HCT116 (cell line): ENCODE data around the gene SIL1. TPM values are rescaled to one million over a fixed set of nuclear protein-coding genes. Genes with fewer than 3 reads are reported as not detected.

Experiments used
- ATAC-seq: fragments of 200-7000 bp; cut with Tn5 transposase; 2 replicates; pipeline ENCODE4 v1.9.1; 2020; ENCODE audit warnings: mild to moderate bottlenecking, moderate library complexity
- BruUV-seq: library from RNA; stranded (reverse); fragments of 400-500 nt; replicated peaks from 2 replicates; lab custom pipeline; 2021; lab: Mats Ljungman, UMichigan
- CTCF ChIA-PET: fragments of 300-600 bp; sonication (Branson Sonifier 250); formaldehyde crosslinking; loops from one replicate; lab custom pipeline; 2021; ENCODE audit warnings: antibody characterized with exemption; lab: Charles Lee
- POLR2A ChIA-PET: fragments of 300-600, 350-600 bp; sonication (Branson Sonifier 250); formaldehyde crosslinking; loops from one replicate; lab custom pipeline; 2021; ENCODE audit warnings: antibody characterized with exemption; lab: Charles Lee
- RAD21 ChIA-PET, 2 experiments: fragments of 300-600 bp; sonication (Branson Sonifier 250); formaldehyde crosslinking; loops; one replicate each; lab custom pipeline; 2023; ENCODE audit warnings: low total read pairs in 2 of 2; ENCODE audit not compliant: uncharacterized antibody in 2 of 2, unreplicated experiment in 2 of 2, low non-redundant PET in 1 of 2; lab: Charles Lee
- DNase-seq: peaks from one replicate; pipeline ENCODE4 v3.0.0-alpha.2; 2010; ENCODE audit warnings: low read depth, low spot score
- H2AFZ ChIP-seq: fragments of 200-600 bp; shearing (Covaris generic), sonication (generic); 2 replicates; pipeline ENCODE4 v1.6.1; 2017; ENCODE audit warnings: low read depth, mixed run types, mixed read lengths, antibody characterized with exemption, low read length; ENCODE audit not compliant: poor library complexity, severe bottlenecking
- H3K27ac ChIP-seq: 2 replicates; pipeline ENCODE4 v1.5.1; 2012; ENCODE audit warnings: low read depth, low read length
- H3K27me3 ChIP-seq: fragments of 200-600 bp; sonication (generic); 2 replicates; pipeline ENCODE4 v1.6.1; 2016; ENCODE audit warnings: mixed run types, low read length, mixed read lengths; ENCODE audit not compliant: insufficient read depth
- H3K36me3 ChIP-seq, 2 experiments: fragments of 200-500 bp in 1 of 2; fragments of 200-600 bp in 1 of 2; sonication (Bioruptor generic) in 1 of 2; sonication (generic) in 1 of 2; 2 replicates each; pipeline versions ENCODE4 v1.5.1 to v1.6.1; 2014 to 2016; ENCODE audit warnings: low read length in 2 of 2, inconsistent platforms in 1 of 2, mixed read lengths in 1 of 2, mixed run types in 1 of 2; ENCODE audit not compliant: insufficient read depth in 2 of 2, control insufficient read depth in 1 of 2
- H3K4me1 ChIP-seq, 2 experiments: fragments of 200-600 bp in 1 of 2; sonication (generic) in 1 of 2; 2 replicates each; pipeline versions ENCODE4 v1.5.1 to v1.6.1; 2012 to 2017; ENCODE audit warnings: low read length in 2 of 2, inconsistent platforms in 1 of 2, mild to moderate bottlenecking in 1 of 2, mixed read lengths in 1 of 2, mixed run types in 1 of 2, moderate library complexity in 1 of 2; ENCODE audit not compliant: insufficient read depth in 2 of 2, control insufficient read depth in 1 of 2
- H3K4me2 ChIP-seq: fragments of 200-600 bp; sonication (generic); 2 replicates; pipeline ENCODE4 v1.6.1; 2017; ENCODE audit warnings: mixed run types, low read length, mixed read lengths
- H3K4me3 ChIP-seq, 2 experiments: fragments of 200-600 bp in 1 of 2; sonication (generic) in 1 of 2; replicated peaks in 1 of 2; 2 replicates each; pipeline ENCODE4 v1.5.1; 2011 to 2016; ENCODE audit warnings: low read length in 2 of 2, control low read depth in 1 of 2, low read depth in 1 of 2, mild to moderate bottlenecking in 1 of 2, mixed read lengths in 1 of 2, mixed run types in 1 of 2
- H3K79me2 ChIP-seq: fragments of 200-600 bp; sonication (generic); 2 replicates; pipeline ENCODE4 v1.6.1; 2017; ENCODE audit warnings: mild to moderate bottlenecking, mixed run types, low read length, moderate library complexity, mixed read lengths; ENCODE audit not compliant: insufficient read depth
- H3K9ac ChIP-seq: fragments of 200-600 bp; sonication (generic); 2 replicates; pipeline ENCODE4 v1.6.1; 2016; ENCODE audit warnings: low read length, mixed read lengths
- H3K9me2 ChIP-seq: fragments of 200-600 bp; sonication (generic), shearing (Covaris generic); 2 replicates; pipeline ENCODE4 v1.6.1; 2017; ENCODE audit warnings: mixed run types, mild to moderate bottlenecking, moderate library complexity; ENCODE audit not compliant: insufficient read depth
- H3K9me3 ChIP-seq, 2 experiments: fragments of 200-500 bp in 1 of 2; fragments of 200-600 bp in 1 of 2; sonication (Bioruptor generic) in 1 of 2; sonication (generic) in 1 of 2; 2 replicates each; pipeline ENCODE4 v1.6.1; 2014 to 2017; ENCODE audit warnings: low read length in 2 of 2, mixed read lengths in 2 of 2, inconsistent platforms in 1 of 2, low read depth in 1 of 2, mild to moderate bottlenecking in 1 of 2, mixed run types in 1 of 2, moderate library complexity in 1 of 2; ENCODE audit not compliant: control insufficient read depth in 1 of 2, insufficient read depth in 1 of 2
- H4K20me1 ChIP-seq: fragments of 200-600 bp; sonication (generic), shearing (Covaris generic); 2 replicates; pipeline ENCODE4 v1.6.1; 2017; ENCODE audit warnings: mixed run types, mild to moderate bottlenecking, moderate library complexity; ENCODE audit not compliant: insufficient read depth
- CTCF ChIP-seq, 3 experiments: fragments of 200-600 bp in 1 of 3; sonication (generic) in 1 of 3; IDR thresholded peaks in 2 of 3; conservative IDR thresholded peaks in 1 of 3; 2 replicates each; pipeline ENCODE4 v1.5.1; 2012 to 2017; ENCODE audit warnings: low read depth in 2 of 3, low read length in 2 of 3, antibody characterized with exemption in 1 of 3, borderline replicate concordance in 1 of 3, control low read depth in 1 of 3, mild to moderate bottlenecking in 1 of 3, mixed read lengths in 1 of 3, mixed run types in 1 of 3, moderate library complexity in 1 of 3; ENCODE audit not compliant: insufficient read depth in 1 of 3
- JUND ChIP-seq: IDR thresholded peaks from 2 replicates; pipeline ENCODE4 v1.6.1; 2012
- POLR2A ChIP-seq: IDR thresholded peaks from 2 replicates; pipeline ENCODE4 v1.7.0; 2011; ENCODE audit warnings: borderline replicate concordance; ENCODE audit not compliant: insufficient read depth, insufficient read length; ENCODE audit errors: extremely low read depth
- SP1 ChIP-seq: IDR thresholded peaks from 2 replicates; pipeline ENCODE4 v1.6.1; 2012; ENCODE audit warnings: low read depth
- SRF ChIP-seq: IDR thresholded peaks from 2 replicates; pipeline ENCODE4 v1.6.1; 2012; ENCODE audit warnings: low read depth
- TCF7L2 ChIP-seq: IDR thresholded peaks from 2 replicates; pipeline ENCODE4 v1.7.0; 2011; ENCODE audit warnings: borderline replicate concordance, inconsistent platforms; ENCODE audit not compliant: insufficient read depth, insufficient read length; ENCODE audit errors: extremely low read depth
- YY1 ChIP-seq: IDR thresholded peaks from 2 replicates; pipeline ENCODE4 v1.6.1; 2011; ENCODE audit warnings: low read length, low read depth, moderate library complexity, mild to moderate bottlenecking; ENCODE audit not compliant: insufficient replicate concordance; ENCODE audit errors: extremely low read depth
- ZBTB33 ChIP-seq: IDR thresholded peaks from 2 replicates; pipeline ENCODE4 v1.6.1; 2011; ENCODE audit warnings: mild to moderate bottlenecking, low read length, moderate library complexity; ENCODE audit not compliant: insufficient replicate concordance; ENCODE audit errors: extremely low read depth
- ZFX ChIP-seq: fragments of 450-650 bp; IDR thresholded peaks from 2 replicates; pipeline ENCODE4 v1.6.1; 2017
- ZNF274 ChIP-seq: fragments of 200-500 bp; sonication (Bioruptor generic); IDR thresholded peaks from 2 replicates; pipeline ENCODE4 v1.6.1; 2014; ENCODE audit warnings: mild to moderate bottlenecking, low read depth, low read length, inconsistent platforms
- intact Hi-C: fragments of 100-400 bp; cut with micrococcal nuclease; formaldehyde crosslinking; loops from 2 replicates; pipeline ENCODE4 v1.10.0; 2022
- total RNA-seq: library from RNA; stranded (reverse); gene quantifications from one replicate; pipeline ENCODE4 v1.2.1, GENCODE V29; 2021; ENCODE audit not compliant: unreplicated experiment

Gene SIL1
- total RNA-seq, 1 experiment from 2014 or later = 34.0 TPM

GRCh38 chr5:139104577-139105276, 93.4 kb downstream of the SIL1 start:
- no peak overlapping the region for H3K4me3 ChIP-seq
- H3K36me3 ChIP-seq = no peaks in the 10 kb centered on the region
- RAD21 ChIA-PET = no interaction called here
- ATAC-seq (no peak), DNase-seq (no peak)
- no peak overlapping the region for H3K9ac ChIP-seq
- no peak overlapping the region for H3K27ac ChIP-seq
- H2AFZ ChIP-seq = no peak overlapping the region
- peaks cover 7 to 10% of the 10 kb centered on the region in 2 experiments; a peak in 3 of 4 replicates for H3K4me1 ChIP-seq
- TF ChIP-seq ZFX (no peak), SRF (no peak), TCF7L2 (no peak), POLR2A (no peak), ZNF274 (no peak), CTCF (IDR thresholded peaks at IDR 0.05 in 2 of 3, conservative IDR thresholded peaks at IDR 0.05 in 1 of 3; ENCODE audit: borderline replicate concordance in 1 of 3, insufficient read depth in 1 of 3, low read depth in 2 of 3, low read length in 2 of 3) (no peak), ZBTB33 (no peak), JUND (no peak), YY1 (no peak), SP1 (no peak)
- CTCF ChIA-PET = no interaction called here
- no TSS peak for BruUV-seq
- no peaks in the 10 kb centered on the region for H3K79me2 ChIP-seq
- intact Hi-C loops = no loop called here
- POLR2A ChIA-PET = no interaction called here
- no peak overlapping the region for H3K4me2 ChIP-seq
- peaks cover 4% of the 10 kb centered on the region; the same call in 1 of the 2 replicates for H4K20me1 ChIP-seq
- H3K9me2 ChIP-seq = no peaks in the 10 kb centered on the region
- no peaks in the 10 kb centered on the region for H3K27me3 ChIP-seq
- H3K9me3 ChIP-seq = no peaks in the 10 kb centered on the region
